ENCODE results near the gene VSX1. TPM values are rescaled to one million over a fixed set of nuclear protein-coding genes. Genes with fewer than 3 reads are reported as not detected.

Gene VSX1
- total and polyA plus RNA-seq, 2 of the 4 experiments (the other 2 are of a cell fraction), result not detected

GRCh38 chr20:25053255-25054031, 28.5 kb downstream of the VSX1 start:
- no peak overlapping the region for H2AK9ac ChIP-seq (replicated peaks; ENCODE audit: low read depth, low read length, poor library complexity)
- no CpG with 5 or more reads among the region's 11 CpGs for WGBS, 2 experiments (ENCODE audit: extremely low coverage in 2 of 2, insufficient read length in 1 of 2)
- H4K5ac ChIP-seq (ENCODE audit: low read depth, low read length), result no peak overlapping the region
- dilution Hi-C loops (cut with HindIII; ENCODE audit: low sequenced_read_pairs, unreplicated experiment) (no loop called here), in situ Hi-C loops (cut with MboI; ENCODE audit: low sequenced_read_pairs) (no loop called here), intact Hi-C loops (cut with micrococcal nuclease) (no loop called here)
- H3K9ac ChIP-seq (ENCODE audit: low read depth, low read length), result no peak overlapping the region
- no peak overlapping the region for H3K56ac ChIP-seq (ENCODE audit: extremely low read depth, insufficient read depth, low read length)
- no peak for ATAC-seq (ENCODE audit: low read depth)
- no peaks in the 10 kb centered on the region for H3K9me3 ChIP-seq (ENCODE audit: control insufficient read depth, insufficient read depth, low read length)
- H2AK5ac ChIP-seq (ENCODE audit: low read depth, low read length), result no peak overlapping the region
- H3K4ac ChIP-seq (ENCODE audit: low read depth, low read length), result no peak overlapping the region
- H3K27me3 ChIP-seq (ENCODE audit: control insufficient read depth, insufficient read depth, low read length), result peaks cover 24% of the 10 kb centered on the region; the same call in 1 of the 2 replicates
- H2BK120ac ChIP-seq (ENCODE audit: low read depth, low read length), result no peak overlapping the region
- peaks cover 7% of the 10 kb centered on the region; the same call in 1 of the 2 replicates for H4K20me1 ChIP-seq (ENCODE audit: insufficient read depth, low read length)
- no peak overlapping the region; the same call in 1 of the 2 replicates for H3K4me2 ChIP-seq (ENCODE audit: low read depth, low read length)
- H3K4me1 ChIP-seq (ENCODE audit: control insufficient read depth, insufficient read depth, low read length), result peaks cover 8% of the 10 kb centered on the region; the same call in 1 of the 2 replicates
- H3K14ac ChIP-seq (replicated peaks; ENCODE audit: low read depth, low read length), result no peak overlapping the region
- ChIA-PET POLR2A (ENCODE audit: unreplicated experiment) (no interaction called here), CTCF (no interaction called here)
- H2BK5ac ChIP-seq (ENCODE audit: low read depth, low read length, poor library complexity, severe bottlenecking), result no peak overlapping the region
- H2AFZ ChIP-seq (replicated peaks; ENCODE audit: low read length, poor library complexity), result no peak overlapping the region
- no peak overlapping the region for H3K4me3 ChIP-seq (ENCODE audit: insufficient read depth, low read depth, low read length)
- 0 out of 2 replicates have a peak, but pooled peaks cover 2% of the 10 kb centered on the region for H3K9me1 ChIP-seq (ENCODE audit: insufficient read depth, low read length)
- no peak overlapping the region for H3K18ac ChIP-seq (ENCODE audit: low read depth, low read length)
- no peak overlapping the region for H4K8ac ChIP-seq (ENCODE audit: low read depth in 2 of 2, low read length in 2 of 2)
- H3K79me1 ChIP-seq (ENCODE audit: low read depth in 1 of 2, low read length in 2 of 2), result no peaks in the 10 kb centered on the region
- H3K27ac ChIP-seq (ENCODE audit: insufficient read depth, low read length), result peak overlapping the region; percentile 18; the same call in 1 of the 2 replicates
- H3K23ac ChIP-seq (ENCODE audit: low read depth, low read length), result no peak overlapping the region
- BruUV-seq (replicated peaks), result no TSS peak
- DNase-seq, result peak; percentile 41
- H4K91ac ChIP-seq (ENCODE audit: insufficient read depth, low read depth, low read length), result no peak overlapping the region
- no peaks in the 10 kb centered on the region for H3K36me3 ChIP-seq (ENCODE audit: control insufficient read depth, insufficient read depth, low read length)
- no peak overlapping the region for H2BK20ac ChIP-seq (ENCODE audit: low read depth, low read length)
- H2BK15ac ChIP-seq (ENCODE audit: low read depth, low read length), result no peak overlapping the region
- TF ChIP-seq CTCF (conservative IDR thresholded peaks at IDR 0.05; ENCODE audit: low read depth, low read length), result no peak
- no peak for TF ChIP-seq CHD1 (IDR thresholded peaks at IDR 0.05; ENCODE audit: low read depth, low read length)
- no peak for TF ChIP-seq RFX5 (IDR thresholded peaks at IDR 0.05; ENCODE audit: low read depth, low read length)
- no peak for TF ChIP-seq NFE2L2 (IDR thresholded peaks at IDR 0.05; ENCODE audit: low read depth, low read length)
- no peak for TF ChIP-seq USF2 (IDR thresholded peaks at IDR 0.05; ENCODE audit: low read depth, low read length)
- no peak for TF ChIP-seq MAFK (IDR thresholded peaks at IDR 0.05; ENCODE audit: low read depth, low read length)
- no peak for TF ChIP-seq FOS (IDR thresholded peaks at IDR 0.05; ENCODE audit: low read depth, low read length)
- TF ChIP-seq CEBPB (IDR thresholded peaks at IDR 0.05; ENCODE audit: low read depth, low read length), result no peak
- TF ChIP-seq MAZ (IDR thresholded peaks at IDR 0.05; ENCODE audit: borderline replicate concordance, low read depth, low read length), result no peak
- TF ChIP-seq BHLHE40 (IDR thresholded peaks at IDR 0.05; ENCODE audit: low read depth, low read length), result no peak
- no peak for TF ChIP-seq RAD21 (IDR thresholded peaks at IDR 0.05; ENCODE audit: low read length)
- TF ChIP-seq POLR2A (IDR thresholded peaks at IDR 0.05; ENCODE audit: low read depth, low read length), result no peak
- no peak for TF ChIP-seq MXI1 (IDR thresholded peaks at IDR 0.05; ENCODE audit: borderline replicate concordance, low read depth, low read length)
- no peak for TF ChIP-seq SMC3 (IDR thresholded peaks at IDR 0.05; ENCODE audit: low read depth, low read length)
- no peak for TF ChIP-seq RCOR1 (IDR thresholded peaks at IDR 0.05; ENCODE audit: insufficient replicate concordance, low read length)

All from IMR-90 (cell line).